GM19193 (cell line): ENCODE data around the gene PFKP.

Experiments
- POLR2A ChIP-seq: IDR thresholded peaks from 4 replicates; pipeline ENCODE4 v1.6.1; 2011; ENCODE audit not compliant: insufficient read depth, insufficient read length; ENCODE audit errors: extremely low read depth

Gene PFKP

GRCh38 chr10:3074145-3074665 is 6.9 kb downstream of the PFKP start:
- no peak for TF ChIP-seq POLR2A

GRCh38 chr10:3074985-3075600 is 7.7 kb downstream of the PFKP start:
- TF ChIP-seq POLR2A = no peak

GRCh38 chr10:3076138-3076537 is 8.8 kb downstream of the PFKP start:
- no peak for TF ChIP-seq POLR2A

GRCh38 chr10:3077509-3077908 is 10.2 kb downstream of the PFKP start:
- no peak for TF ChIP-seq POLR2A

- TF ChIP-seq POLR2A = no peak
Measured at GRCh38 chr10:3077940-3078630, 10.7 kb downstream of the PFKP start.

- no peak for TF ChIP-seq POLR2A
Measured at GRCh38 chr10:3081383-3081981, 14.1 kb downstream of the PFKP start.

- no peak for TF ChIP-seq POLR2A
Measured at GRCh38 chr10:3082290-3082689, 14.9 kb downstream of the PFKP start.

GRCh38 chr10:3085785-3086567 is 18.6 kb downstream of the PFKP start:
- no peak for TF ChIP-seq POLR2A

GRCh38 chr10:3090388-3090787 is 23.0 kb downstream of the PFKP start:
- no peak for TF ChIP-seq POLR2A

GRCh38 chr10:3090914-3091787 is 23.8 kb downstream of the PFKP start:
- no peak for TF ChIP-seq POLR2A

- TF ChIP-seq POLR2A = no peak
Measured at GRCh38 chr10:3091921-3092320, 24.6 kb downstream of the PFKP start.

- TF ChIP-seq POLR2A = no peak
Measured at GRCh38 chr10:3093996-3094395, 26.6 kb downstream of the PFKP start.

- no peak for TF ChIP-seq POLR2A
Measured at GRCh38 chr10:3094609-3095036, 27.3 kb downstream of the PFKP start.
